HG03135 (cell line): ENCODE measurements around the gene CFAP298.
"Not testable (repeated sequence)": the region's sequence is repeated elsewhere in the genome, so short reads cannot be mapped to it uniquely, and the experiment has no call there.

ENCODE experiments used
- ATAC-seq: cut with Tn5 transposase; IDR thresholded peaks from one replicate; pipeline ENCODE4 v1.9.1; 2021; ENCODE audit warnings: mild to moderate bottlenecking, moderate library complexity; ENCODE audit not compliant: unreplicated experiment

The CFAP298 gene

DNA sequence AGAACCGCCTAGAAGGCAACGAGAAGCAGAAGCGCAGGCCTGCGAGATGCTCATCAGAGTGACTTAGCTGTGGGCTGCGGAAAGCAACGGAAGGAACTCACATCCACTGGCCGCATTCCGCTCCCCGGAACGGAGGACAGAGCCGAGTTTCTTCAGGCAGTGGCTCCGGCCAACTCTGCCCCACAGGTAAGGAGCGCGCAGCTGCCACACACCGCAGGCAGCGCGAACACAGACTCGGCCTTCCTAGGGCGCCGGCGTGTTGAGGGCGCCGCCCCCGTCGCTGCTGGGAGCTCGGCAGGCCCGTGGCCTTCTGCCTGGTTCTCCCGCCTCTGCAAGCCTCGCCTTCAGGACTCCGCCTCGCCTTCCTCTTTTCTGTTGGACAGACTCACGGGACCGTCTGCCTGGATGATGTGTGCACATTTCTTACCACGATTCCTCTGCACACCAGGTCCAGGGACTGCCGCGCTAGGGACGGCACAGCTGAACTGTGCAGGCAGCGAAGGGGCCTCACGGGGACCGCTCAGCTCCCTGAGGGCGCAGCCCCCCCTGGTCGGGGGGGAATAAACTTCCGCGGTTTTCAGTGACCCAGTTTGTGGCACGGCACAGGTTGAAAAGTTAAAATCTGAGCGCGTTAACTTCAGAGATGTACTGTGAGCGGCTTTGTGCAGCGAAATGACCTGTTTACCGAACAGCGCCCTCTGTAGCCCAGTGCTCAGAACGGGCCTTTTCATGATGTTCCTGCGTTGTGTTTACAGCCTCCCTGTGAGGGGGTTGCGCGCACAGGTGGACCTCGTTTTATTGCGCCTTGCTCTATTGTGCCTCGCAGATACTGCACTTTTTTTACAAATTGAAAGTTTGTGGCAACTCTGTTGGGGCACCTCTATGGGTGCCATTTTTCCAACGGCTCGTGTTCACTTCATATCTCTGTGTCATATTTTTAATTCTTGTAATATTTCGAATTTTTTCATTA is 42.6 kb downstream of the CFAP298 start:
- ATAC-seq = peak; percentile 79

DNA sequence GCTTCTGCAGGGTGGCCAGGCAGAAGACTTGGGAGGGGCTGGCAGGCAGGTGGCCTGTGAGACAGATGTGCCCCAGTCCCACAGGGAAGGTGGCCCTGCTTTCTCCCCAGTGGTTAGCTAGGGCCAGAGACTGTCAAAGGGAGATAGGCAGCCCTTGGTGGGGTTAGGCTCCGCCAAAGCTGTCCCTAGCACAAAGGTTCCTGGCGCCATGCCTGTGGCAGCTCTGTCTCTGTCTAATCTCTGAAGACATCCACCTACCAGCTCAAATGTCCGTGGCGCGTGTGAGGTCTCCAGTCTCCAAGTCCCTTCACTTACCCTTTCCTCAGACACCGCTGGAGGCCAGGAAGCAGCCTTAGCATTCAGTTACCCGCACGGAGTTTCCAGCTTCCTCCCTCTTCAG is 44.6 kb downstream of the CFAP298 start:
- no peak for ATAC-seq

DNA sequence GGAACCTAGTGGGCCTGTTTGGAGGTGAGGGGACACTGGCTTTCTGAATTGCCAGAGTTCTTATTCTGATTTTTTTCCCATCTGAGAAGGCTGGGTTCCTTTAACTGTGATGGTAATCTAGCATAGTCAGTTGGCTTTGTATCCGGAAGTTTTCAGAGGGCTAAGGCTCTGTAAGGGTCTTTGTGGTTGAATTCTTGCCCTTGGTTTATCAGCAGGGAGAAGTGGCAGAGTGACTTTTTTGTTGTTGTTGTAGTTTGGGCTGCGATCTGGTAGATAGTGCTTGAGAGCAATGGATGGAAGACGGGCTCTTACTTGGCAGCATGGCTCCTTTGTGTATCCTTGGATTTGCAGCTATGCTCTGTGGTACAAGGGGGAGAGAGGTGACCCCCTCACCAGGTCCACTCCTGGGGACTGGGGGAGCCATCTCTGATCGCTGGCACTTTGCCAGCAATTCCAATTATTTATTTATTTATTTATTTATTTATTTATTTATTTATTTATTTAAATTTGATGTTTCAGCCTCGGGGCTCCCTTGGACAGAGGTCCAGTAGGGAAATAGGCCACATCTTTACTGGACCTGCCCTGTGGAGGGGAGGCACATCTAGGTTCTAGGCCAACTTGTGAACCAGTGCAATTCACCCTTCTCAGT is 45.3 kb downstream of the CFAP298 start:
- ATAC-seq = no peak

DNA sequence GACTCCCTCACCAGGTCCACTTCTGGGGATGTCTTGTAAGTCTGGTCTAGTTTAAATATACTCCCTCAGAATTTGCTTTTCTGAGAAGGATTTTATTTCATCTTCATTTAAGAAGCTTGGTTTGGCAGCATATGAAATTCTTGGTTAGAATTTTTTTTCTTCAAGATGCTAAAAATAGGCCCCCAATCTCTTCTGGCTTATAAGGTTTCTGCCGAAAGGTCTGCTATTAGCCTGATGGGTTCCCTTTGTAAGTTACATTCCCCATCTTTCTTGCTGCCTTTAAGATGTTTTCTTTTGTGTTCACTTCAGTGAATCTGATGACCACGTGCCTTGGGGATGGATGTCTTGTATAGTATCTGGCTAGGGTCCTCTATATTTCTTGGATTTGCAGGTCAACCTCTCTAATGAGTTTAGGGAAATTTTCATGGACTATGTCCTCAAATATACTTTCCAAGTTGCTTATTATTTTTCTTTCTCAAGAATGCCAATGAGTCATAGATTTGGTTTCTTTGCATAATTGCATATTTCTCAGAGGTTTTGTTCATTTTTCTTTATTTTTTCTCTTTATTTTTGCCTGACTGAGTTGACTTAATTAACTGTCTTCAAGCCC is 46.2 kb downstream of the CFAP298 start:
- no peak for ATAC-seq

DNA sequence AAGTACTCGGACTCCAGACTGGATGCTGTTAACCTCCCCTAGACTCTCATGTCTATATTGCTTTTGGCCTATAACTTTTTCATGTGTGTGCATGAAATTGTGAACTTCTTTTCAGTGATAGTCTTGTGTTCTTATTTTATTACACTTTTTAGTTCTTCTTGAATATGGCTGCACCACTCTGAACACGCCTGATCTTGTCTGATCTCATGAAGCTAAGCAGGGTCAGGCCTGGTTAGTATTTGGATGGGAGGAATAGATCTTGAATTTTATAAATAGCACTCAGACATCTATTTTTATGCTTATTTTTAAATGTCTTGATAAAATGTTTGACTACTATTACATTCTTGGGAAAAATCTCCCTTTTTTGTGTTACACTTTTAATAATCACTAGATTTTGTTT is 49.3 kb downstream of the CFAP298 start:
- ATAC-seq = no peak

DNA sequence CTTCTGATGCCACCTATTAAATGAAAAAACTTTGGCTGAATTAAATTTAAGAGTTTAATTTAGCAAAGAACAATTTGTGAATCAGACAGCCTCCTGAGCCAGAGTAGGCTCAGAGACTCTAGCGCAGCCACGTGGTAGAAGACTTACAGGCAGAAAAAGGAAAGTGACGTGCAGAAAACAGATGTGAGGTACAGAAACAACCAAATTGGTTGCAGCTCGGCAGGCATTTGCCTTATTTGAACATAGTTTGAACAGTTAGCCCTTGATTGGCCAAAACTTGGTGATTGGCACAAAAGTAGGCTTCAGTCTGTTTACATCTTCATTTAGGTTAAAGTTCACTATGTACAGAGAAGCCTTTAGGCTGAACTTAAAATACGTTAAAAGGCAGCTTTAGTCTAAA is 49.8 kb downstream of the CFAP298 start:
- no peak for ATAC-seq

DNA sequence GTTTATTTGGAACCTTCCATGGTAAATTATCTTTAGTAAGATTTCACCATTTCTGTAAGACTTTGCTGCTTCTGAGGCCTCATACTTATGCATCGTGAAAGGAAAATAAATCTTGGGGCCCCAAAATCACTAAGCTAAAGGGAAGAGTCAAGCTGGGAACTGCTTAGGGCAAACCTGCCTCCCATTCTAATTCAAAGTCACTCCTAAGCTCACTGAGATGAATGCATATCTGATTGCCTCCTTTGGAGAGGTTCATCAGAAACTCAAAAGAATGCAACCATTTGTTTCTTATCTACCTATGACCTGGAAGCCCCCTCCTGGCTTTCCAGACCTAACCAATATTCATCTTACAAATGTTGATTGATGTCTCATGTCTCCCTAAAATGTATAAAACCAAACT is 50.7 kb downstream of the CFAP298 start:
- not testable (repeated sequence) for ATAC-seq

DNA sequence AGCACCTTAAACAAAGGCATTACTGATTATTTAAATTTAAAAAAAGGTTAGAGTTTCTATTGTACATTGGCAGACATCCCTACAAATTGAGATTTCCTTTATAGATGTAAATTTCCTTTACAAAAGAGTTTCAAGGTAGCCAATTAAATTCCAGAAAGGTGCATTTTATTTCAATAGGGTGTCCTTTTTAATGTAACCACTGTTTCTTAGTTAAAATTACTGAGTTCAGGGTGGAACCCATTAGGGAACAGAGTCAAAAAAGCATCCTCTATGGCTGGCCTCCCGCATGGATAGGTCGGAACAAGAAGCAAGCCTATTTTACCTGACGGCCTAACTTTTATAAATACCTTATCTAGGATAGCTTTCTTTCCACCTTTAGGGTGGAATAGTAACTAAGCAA is 51.3 kb downstream of the CFAP298 start:
- ATAC-seq = no peak

DNA sequence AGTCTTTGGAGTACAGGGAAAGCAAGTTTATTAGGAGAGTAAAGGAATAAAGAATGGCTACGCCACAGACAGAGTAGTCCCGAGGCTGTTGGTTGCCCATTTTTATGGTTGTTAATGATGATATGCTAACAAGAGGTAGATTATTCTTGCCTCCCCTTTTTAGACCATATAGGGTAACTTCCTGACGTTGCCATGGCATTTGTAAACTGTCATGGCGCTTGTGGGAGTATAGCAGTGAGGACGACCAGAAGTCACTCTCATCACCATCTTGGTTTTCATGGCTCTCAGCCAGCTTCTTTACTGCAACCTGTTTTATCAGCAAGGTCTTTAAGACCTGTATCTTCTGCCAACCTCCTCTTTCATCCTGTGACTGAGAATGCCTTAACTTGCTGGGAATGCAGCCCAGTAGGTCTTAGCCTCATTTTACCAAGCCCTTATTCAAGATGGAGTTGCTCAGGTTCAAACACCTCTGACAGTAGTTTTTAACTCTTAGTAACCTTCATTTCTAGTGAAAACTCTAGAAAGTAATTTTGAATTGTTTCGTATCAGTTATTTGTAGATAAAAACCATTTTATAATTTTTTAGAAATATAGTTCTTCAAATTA is 53.1 kb downstream of the CFAP298 start:
- no peak for ATAC-seq

- no peak for ATAC-seq
These were observed 54.1 kb downstream of the CFAP298 start for GRCh38 chr21:32558106-32558505.

DNA sequence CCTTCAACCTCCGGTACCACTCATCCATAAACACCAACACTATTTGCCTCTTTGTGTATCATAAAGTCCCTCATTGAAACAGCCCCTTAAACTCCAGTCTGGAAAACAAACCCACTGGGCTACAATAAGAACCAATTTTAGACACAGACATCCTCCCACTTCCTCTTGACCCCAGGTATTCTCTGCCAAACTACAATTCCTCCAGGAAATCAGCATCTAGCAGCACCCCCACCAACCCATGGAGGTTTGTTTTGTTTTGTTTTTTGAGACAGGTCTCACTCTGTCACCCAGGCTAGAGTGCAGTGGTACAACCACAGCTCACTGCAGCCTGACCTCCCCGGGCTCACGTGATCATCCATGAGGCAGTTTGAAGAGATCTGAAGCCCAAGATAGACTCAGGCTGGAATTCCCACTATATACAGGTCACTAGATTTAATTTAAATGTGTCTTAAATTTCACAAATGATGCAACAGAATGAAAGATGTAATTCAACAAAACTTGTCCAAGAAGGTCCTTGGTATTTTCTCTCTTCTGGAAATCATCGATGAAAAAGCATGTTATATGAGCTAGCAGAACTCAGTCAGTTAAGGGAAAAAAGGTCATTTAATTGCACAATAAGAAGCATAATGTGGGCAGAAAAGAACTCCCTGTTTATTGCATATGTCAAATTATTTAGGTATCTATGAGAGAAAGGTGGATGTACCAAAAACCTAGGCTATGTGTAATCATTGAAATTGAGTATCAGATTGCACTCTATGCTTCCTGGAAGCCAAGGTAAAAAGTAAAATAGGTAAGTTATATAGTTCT is 57.1 kb downstream of the CFAP298 start:
- ATAC-seq = no peak

GRCh38 chr21:32549886-32550285 is 62.3 kb downstream of the CFAP298 start:
- no peak for ATAC-seq

DNA sequence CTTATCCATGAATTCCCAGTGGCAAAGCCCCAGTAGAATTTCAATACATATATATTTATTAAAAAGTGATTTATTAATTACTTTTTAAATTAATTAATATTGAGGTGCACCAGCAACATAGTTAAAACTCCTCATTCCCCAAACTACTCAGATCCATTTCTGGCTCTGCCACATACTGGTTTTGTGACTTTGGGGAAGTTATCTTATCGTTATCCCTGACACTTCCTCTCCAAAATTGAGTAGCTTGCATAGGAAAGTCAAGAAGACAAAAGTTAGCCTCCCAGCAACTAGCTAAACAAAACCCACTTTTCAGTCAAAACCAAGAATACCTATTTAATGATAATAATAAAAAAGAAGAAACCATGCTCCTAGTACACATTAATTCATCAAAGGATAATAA is 62.7 kb downstream of the CFAP298 start:
- ATAC-seq = no peak
